IMR-90 (cell line): Measurements from ENCODE around the gene MED4. TPM values are rescaled to one million over a fixed set of nuclear protein-coding genes. Genes with fewer than 3 reads are reported as not detected.

Experiments used
- ATAC-seq: fragments of 200-7000 bp; cut with Tn5 transposase; 2 replicates; pipeline ENCODE4 v1.9.1; 2020; ENCODE audit warnings: low read depth, mild to moderate bottlenecking, moderate library complexity
- BruUV-seq: library from RNA; stranded (reverse); fragments of 400-500 nt; replicated peaks from 2 replicates; lab custom pipeline; 2021; lab: Mats Ljungman, UMichigan
- CTCF ChIA-PET: fragments of 300-600 bp; formaldehyde crosslinking; extraction: SDS; loops from one replicate; lab custom pipeline; 2021; ENCODE audit warnings: antibody characterized with exemption; lab: Yijun Ruan, JAX
- POLR2A ChIA-PET: fragments of 300-600 bp; sonication (Branson Sonifier 250); formaldehyde crosslinking; loops from one replicate; lab custom pipeline; 2022; ENCODE audit warnings: antibody characterized with exemption; ENCODE audit not compliant: unreplicated experiment; lab: Charles Lee
- DNase-seq: peaks from one replicate; pipeline ENCODE4 v3.0.0; 2013
- H2AFZ ChIP-seq: replicated peaks from 2 replicates; pipeline ENCODE3; 2013; ENCODE audit warnings: low read length, mild to moderate bottlenecking; ENCODE audit not compliant: poor library complexity
- H2AK5ac ChIP-seq: 2 replicates; pipeline ENCODE4 v1.6.1; 2013; ENCODE audit warnings: low read depth, low read length, inconsistent platforms
- H2AK9ac ChIP-seq: replicated peaks from 2 replicates; pipeline ENCODE3; 2013; ENCODE audit warnings: mild to moderate bottlenecking, low read depth, low read length, moderate library complexity; ENCODE audit not compliant: poor library complexity
- H2BK120ac ChIP-seq: 2 replicates; pipeline ENCODE4 v1.6.1; 2013; ENCODE audit warnings: low read depth, low read length, inconsistent platforms
- H2BK15ac ChIP-seq: 3 replicates; pipeline ENCODE4 v1.6.1; 2013; ENCODE audit warnings: low read depth, low read length, inconsistent platforms
- H2BK20ac ChIP-seq: 2 replicates; pipeline ENCODE4 v1.6.1; 2013; ENCODE audit warnings: low read depth, mild to moderate bottlenecking, inconsistent platforms, low read length, moderate library complexity
- H2BK5ac ChIP-seq: 2 replicates; pipeline ENCODE4 v1.6.1; 2013; ENCODE audit warnings: mild to moderate bottlenecking, low read depth, low read length, inconsistent platforms; ENCODE audit not compliant: poor library complexity, severe bottlenecking
- H3K14ac ChIP-seq: replicated peaks from 2 replicates; pipeline ENCODE4 v1.6.1; 2013; ENCODE audit warnings: low read depth, low read length, inconsistent platforms
- H3K18ac ChIP-seq: 2 replicates; pipeline ENCODE4 v1.6.1; 2013; ENCODE audit warnings: low read depth, low read length, control low read depth
- H3K23ac ChIP-seq: 2 replicates; pipeline ENCODE4 v1.6.1; 2013; ENCODE audit warnings: low read depth, low read length, inconsistent platforms
- H3K27ac ChIP-seq: 2 replicates; pipeline ENCODE4 v1.5.1; 2013; ENCODE audit warnings: mild to moderate bottlenecking, control low read depth, low read length; ENCODE audit not compliant: insufficient read depth
- H3K27me3 ChIP-seq: 2 replicates; pipeline ENCODE4 v1.6.1; 2013; ENCODE audit warnings: low read length; ENCODE audit not compliant: control insufficient read depth, insufficient read depth
- H3K36me3 ChIP-seq: 2 replicates; pipeline ENCODE4 v1.6.1; 2013; ENCODE audit warnings: low read length, mixed read lengths; ENCODE audit not compliant: control insufficient read depth, insufficient read depth
- H3K4ac ChIP-seq: 2 replicates; pipeline ENCODE4 v1.6.1; 2013; ENCODE audit warnings: low read depth, low read length, inconsistent platforms
- H3K4me1 ChIP-seq: 2 replicates; pipeline ENCODE4 v1.6.1; 2013; ENCODE audit warnings: low read length, mixed read lengths; ENCODE audit not compliant: control insufficient read depth, insufficient read depth
- H3K4me2 ChIP-seq: 2 replicates; pipeline ENCODE4 v1.6.1; 2013; ENCODE audit warnings: low read depth, mild to moderate bottlenecking, control low read depth, low read length, moderate library complexity
- H3K4me3 ChIP-seq: 2 replicates; pipeline ENCODE4 v1.5.1; 2013; ENCODE audit warnings: low read depth, mild to moderate bottlenecking, control low read depth, low read length, moderate library complexity; ENCODE audit not compliant: insufficient read depth
- H3K56ac ChIP-seq: 2 replicates; pipeline ENCODE4 v1.6.1; 2013; ENCODE audit warnings: low read length, inconsistent platforms; ENCODE audit not compliant: insufficient read depth; ENCODE audit errors: extremely low read depth
- H3K79me1 ChIP-seq, 2 experiments: 2 replicates each; pipeline ENCODE4 v1.6.1; 2013; ENCODE audit warnings: low read length in 2 of 2, inconsistent platforms in 1 of 2, low read depth in 1 of 2
- H3K9ac ChIP-seq: 2 replicates; pipeline ENCODE4 v1.6.1; 2013; ENCODE audit warnings: low read depth, low read length, control low read depth
- H3K9me1 ChIP-seq: 2 replicates; pipeline ENCODE4 v1.6.1; 2013; ENCODE audit warnings: low read length, inconsistent platforms; ENCODE audit not compliant: insufficient read depth
- H3K9me3 ChIP-seq: 2 replicates; pipeline ENCODE4 v1.6.1; 2013; ENCODE audit warnings: low read length; ENCODE audit not compliant: control insufficient read depth, insufficient read depth
- H4K20me1 ChIP-seq: 2 replicates; pipeline ENCODE4 v1.6.1; 2013; ENCODE audit warnings: low read length, inconsistent platforms; ENCODE audit not compliant: insufficient read depth
- H4K5ac ChIP-seq: 2 replicates; pipeline ENCODE4 v1.6.1; 2013; ENCODE audit warnings: mild to moderate bottlenecking, low read depth, low read length, control low read depth
- H4K8ac ChIP-seq, 2 experiments: 2 replicates each; pipeline ENCODE4 v1.6.1; 2013; ENCODE audit warnings: low read depth in 2 of 2, low read length in 2 of 2, control low read depth in 1 of 2, inconsistent platforms in 1 of 2
- H4K91ac ChIP-seq: 2 replicates; pipeline ENCODE4 v1.6.1; 2013; ENCODE audit warnings: low read depth, low read length, inconsistent platforms; ENCODE audit not compliant: insufficient read depth
- BHLHE40 ChIP-seq: fragments of 150-350 bp; IDR thresholded peaks from 2 replicates; pipeline ENCODE4 v1.6.1; 2016; ENCODE audit warnings: mild to moderate bottlenecking, low read depth, low read length
- CHD1 ChIP-seq: IDR thresholded peaks from 2 replicates; pipeline ENCODE4 v1.6.1; 2012; ENCODE audit warnings: low read depth, low read length, improper control_type of control experiment
- FOS ChIP-seq: fragments of 150-350 bp; IDR thresholded peaks from 2 replicates; pipeline ENCODE4 v1.6.1; 2016; ENCODE audit warnings: low read depth, low read length
- MAFK ChIP-seq: IDR thresholded peaks from 2 replicates; pipeline ENCODE4 v1.6.1; 2012; ENCODE audit warnings: low read depth, low read length, improper control_type of control experiment
- MXI1 ChIP-seq: IDR thresholded peaks from 2 replicates; pipeline ENCODE4 v1.6.1; 2012; ENCODE audit warnings: low read depth, mild to moderate bottlenecking, low read length, moderate library complexity, borderline replicate concordance
- POLR2A ChIP-seq: IDR thresholded peaks from 2 replicates; pipeline ENCODE4 v1.6.1; 2012; ENCODE audit warnings: mild to moderate bottlenecking, low read depth, low read length
- RAD21 ChIP-seq: IDR thresholded peaks from 2 replicates; pipeline ENCODE4 v1.6.1; 2012; ENCODE audit warnings: low read length, improper control_type of control experiment
- WGBS, 2 experiments: methylation state at CpG; one replicate each; pipeline versions ENCODE4 v1.1.5 to v1.1.7; 2013; ENCODE audit warnings: missing lambda C conversion rate in 2 of 2; ENCODE audit not compliant: insufficient read length in 1 of 2; ENCODE audit errors: extremely low coverage in 2 of 2; 5-methylcytosine and 5-hydroxymethylcytosine counted together
- dilution Hi-C: fragments of 300-500 bp; cut with HindIII; formaldehyde crosslinking; loops from one replicate; pipeline ENCODE4 v1.14.3; 2018; ENCODE audit warnings: low sequenced_read_pairs; ENCODE audit not compliant: unreplicated experiment
- in situ Hi-C: fragments of 300-500 bp; cut with MboI; formaldehyde crosslinking; loops from 3 replicates; pipeline ENCODE4 v1.14.3; 2019; ENCODE audit warnings: low sequenced_read_pairs, inconsistent platforms, mixed read lengths
- intact Hi-C: fragments of 100-400 bp; cut with micrococcal nuclease; formaldehyde crosslinking; loops from 2 replicates; pipeline ENCODE4 v1.10.0; 2022
- polyA plus RNA-seq, 3 experiments: library from polyadenylated mRNA; depleted of rRNA; stranded (reverse); fragments of >200 nt; gene quantifications; 2 replicates each; pipeline ENCODE4 v1.2.3, GENCODE V29; 2012; ENCODE audit warnings: low replicate concordance in 1 of 3
- total RNA-seq: library from RNA; depleted of rRNA; stranded (reverse); fragments of >200 nt; gene quantifications from 2 replicates; pipeline ENCODE4 v1.2.3, GENCODE V29; 2012

The MED4 gene
- total and polyA plus RNA-seq, 2 of the 4 experiments (the other 2 are of a cell fraction): 25.3 to 40.5 TPM

GRCh38 chr13:48086272-48086671 is 8.6 kb downstream of the MED4 start:
- no peak overlapping the region for H3K18ac ChIP-seq
- H3K27me3 ChIP-seq: no peaks in the 10 kb centered on the region
- H3K27ac ChIP-seq: no peak overlapping the region
- no peak overlapping the region for H3K56ac ChIP-seq
- POLR2A ChIA-PET: no interaction called here
- H3K79me1 ChIP-seq: peaks cover 10 to 17% of the 10 kb centered on the region in 2 experiments
- no peak overlapping the region for H4K8ac ChIP-seq
- intact Hi-C loops: no loop called here
- no peak overlapping the region for H2BK15ac ChIP-seq
- no peak overlapping the region for H2AFZ ChIP-seq
- no peaks in the 10 kb centered on the region for H3K4me1 ChIP-seq
- DNase-seq: no peak
- no peak for ATAC-seq
- H3K9me3 ChIP-seq: no peaks in the 10 kb centered on the region
- no peak overlapping the region for H3K4ac ChIP-seq
- no peak overlapping the region for H2AK5ac ChIP-seq
- TF ChIP-seq POLR2A (no peak), FOS (no peak), BHLHE40 (no peak), CHD1 (no peak), MAFK (no peak), RAD21 (no peak), MXI1 (no peak)
- dilution Hi-C loops: no loop called here
- H2AK9ac ChIP-seq: no peak overlapping the region
- no peaks in the 10 kb centered on the region for H3K9me1 ChIP-seq
- H3K9ac ChIP-seq: no peak overlapping the region
- no peak overlapping the region for H4K5ac ChIP-seq
- H2BK120ac ChIP-seq: no peak overlapping the region
- no peak overlapping the region for H3K4me2 ChIP-seq
- H3K36me3 ChIP-seq: peaks cover 6% of the 10 kb centered on the region
- CTCF ChIA-PET: interaction anchor here (1.0 kb wide), 1 partner anchor 9 kb away, joined by 5 read pairs; the partner anchor contains the start of gene MED4
- in situ Hi-C loops: no loop called here
- H3K23ac ChIP-seq: no peak overlapping the region
- no peak overlapping the region for H2BK20ac ChIP-seq
- no peak overlapping the region for H4K91ac ChIP-seq
- no peak overlapping the region for H3K14ac ChIP-seq
- H3K4me3 ChIP-seq: no peak overlapping the region
- no TSS peak for BruUV-seq
- no peak overlapping the region for H2BK5ac ChIP-seq
- H4K20me1 ChIP-seq: peaks cover 7% of the 10 kb centered on the region
- WGBS, 2 experiments: no CpG with 5 or more reads among the region's 2 CpGs
